Measurements from ENCODE around the gene CAMK2A. TPM values are rescaled to one million over a fixed set of nuclear protein-coding genes. Genes with fewer than 3 reads are reported as not detected.
A peak's percentile ranks its signal among the peaks of the same experiment; 100 is the strongest.

Gene CAMK2A
- total RNA-seq, 1 donor from 2014 or later: not detected

- no peak for TF ChIP-seq CTCF (conservative IDR thresholded peaks at IDR 0.05; ENCODE audit: low read depth, low read length)
Observed at GRCh38 chr5:150301901-150302300, 12.3 kb upstream of the CAMK2A start.

GRCh38 chr5:150301170-150301505 is 11.6 kb upstream of the CAMK2A start:
- no peak overlapping the region for H3K4me3 ChIP-seq (ENCODE audit: low read depth, low read length)
- TF ChIP-seq CTCF (conservative IDR thresholded peaks at IDR 0.05; ENCODE audit: low read depth, low read length): no peak
- DNase-seq (ENCODE audit: low read depth): no peak

More at GRCh38 chr5:150301901-150302300, 12.3 kb upstream of the CAMK2A start:
- no peak for DNase-seq (ENCODE audit: low read depth)
- peak overlapping the region; percentile 53 for H3K4me3 ChIP-seq (ENCODE audit: low read depth, low read length)

- DNase-seq (ENCODE audit: low read depth): no peak
- no peak for TF ChIP-seq CTCF (conservative IDR thresholded peaks at IDR 0.05; ENCODE audit: low read depth, low read length)
- no peak overlapping the region for H3K4me3 ChIP-seq (ENCODE audit: low read depth, low read length)
Observed at GRCh38 chr5:150300496-150301169, 11.1 kb upstream of the CAMK2A start.

- no peak for DNase-seq (ENCODE audit: low read depth)
- H3K4me3 ChIP-seq (ENCODE audit: low read depth, low read length): no peak overlapping the region
- no peak for TF ChIP-seq CTCF (conservative IDR thresholded peaks at IDR 0.05; ENCODE audit: low read depth, low read length)
Observed at GRCh38 chr5:150299571-150300327, 10.2 kb upstream of the CAMK2A start.

GRCh38 chr5:150298701-150299451 is 9.3 kb upstream of the CAMK2A start:
- DNase-seq (ENCODE audit: low read depth): peak; percentile 39
- TF ChIP-seq CTCF (conservative IDR thresholded peaks at IDR 0.05; ENCODE audit: low read depth, low read length): no peak

GRCh38 chr5:150297934-150298595 is 8.5 kb upstream of the CAMK2A start:
- no peak for TF ChIP-seq CTCF (conservative IDR thresholded peaks at IDR 0.05; ENCODE audit: low read depth, low read length)
- no peak overlapping the region for H3K4me3 ChIP-seq (ENCODE audit: low read depth, low read length)
- DNase-seq (ENCODE audit: low read depth): no peak

More at GRCh38 chr5:150298701-150299451, 9.3 kb upstream of the CAMK2A start:
- no peak overlapping the region for H3K4me3 ChIP-seq (ENCODE audit: low read depth, low read length)

All from epithelial cell of proximal tubule (primary cell).